Measurements from ENCODE around the gene CFAP46.
"Not testable (repeated sequence)": the region's sequence is repeated elsewhere in the genome, so short reads cannot be mapped to it uniquely, and the experiment has no call there.

The CFAP46 gene

DNA sequence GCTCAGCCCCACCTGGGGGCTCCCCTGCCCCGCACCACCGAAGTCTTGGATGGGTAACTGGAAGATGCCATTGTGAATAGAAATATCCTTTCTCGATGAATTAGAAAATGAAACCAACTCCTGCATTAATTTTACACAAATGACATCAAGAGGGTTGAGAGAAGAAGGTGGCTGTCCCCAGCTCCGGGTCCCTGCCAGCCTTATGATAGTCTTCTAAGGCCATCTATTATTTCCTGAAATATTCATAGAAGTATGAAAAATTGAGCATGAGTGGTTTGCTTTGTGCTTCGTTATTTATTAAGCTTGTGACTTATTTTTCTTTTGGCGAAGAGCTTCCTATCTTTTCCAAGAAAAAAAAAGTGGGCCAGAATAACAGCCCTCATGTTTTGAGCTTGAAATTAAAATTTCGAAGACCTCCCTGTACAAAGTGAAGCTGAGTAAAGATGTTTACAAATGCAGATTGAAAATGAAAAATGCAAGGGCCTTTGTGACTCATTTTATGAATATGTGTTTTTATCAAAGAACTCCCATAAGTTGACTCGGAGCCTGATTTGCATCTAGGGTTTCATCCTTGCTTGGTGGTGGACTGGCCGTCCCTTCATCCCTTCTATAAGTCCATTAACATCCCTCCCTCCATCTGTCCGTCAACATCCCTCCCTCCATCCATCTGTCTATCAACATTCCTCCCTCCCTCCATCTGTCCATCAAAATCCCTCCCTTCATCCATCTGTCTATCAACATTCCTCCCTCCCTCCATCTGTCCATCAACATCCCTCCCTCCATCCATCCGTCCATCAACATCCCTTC, 20.5 kb upstream of the CFAP46 start:
- DNase-seq (ENCODE audit: low read depth) = no peak

DNA sequence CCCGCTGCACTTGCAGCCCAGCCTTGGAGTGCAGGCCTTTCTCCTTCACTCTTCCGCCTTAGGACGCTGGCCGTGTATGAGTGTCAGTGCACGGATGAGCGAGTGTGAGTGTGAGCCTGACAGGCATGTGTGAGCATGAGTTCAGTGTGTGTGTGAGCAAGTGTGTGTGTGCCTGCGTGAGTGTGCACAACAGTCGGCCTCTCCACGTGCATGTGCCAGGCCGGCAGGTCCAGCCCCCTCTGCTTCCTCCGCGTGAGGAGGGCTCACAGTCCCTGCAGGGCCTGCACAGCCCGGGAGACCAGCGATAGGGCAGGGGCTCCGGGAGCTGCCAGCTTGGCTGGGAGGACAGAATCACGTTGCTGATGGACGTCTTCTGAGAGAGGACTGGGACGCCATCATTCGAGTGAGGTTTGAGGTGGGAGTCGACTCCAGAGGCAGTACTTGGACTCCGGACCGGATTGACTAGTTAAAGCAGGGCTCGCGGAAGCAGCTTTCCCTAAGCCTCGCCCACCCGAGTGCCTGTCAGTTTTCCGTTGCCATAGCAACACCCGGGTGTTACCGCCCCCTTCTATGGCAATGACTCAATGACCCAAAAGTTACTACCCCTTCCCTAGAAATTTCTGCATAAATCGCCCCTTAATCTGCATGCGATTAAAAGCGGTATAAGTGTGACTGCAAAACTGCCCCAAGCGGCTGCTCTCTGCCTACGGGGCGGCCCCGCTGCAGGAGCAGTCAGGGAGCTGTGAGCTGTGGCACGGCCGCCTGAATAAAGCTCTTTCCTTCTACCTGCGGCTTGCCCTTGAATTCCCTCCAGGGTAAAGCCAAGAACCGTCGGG, 19.6 kb upstream of the CFAP46 start:
- DNase-seq (ENCODE audit: low read depth) = peak; percentile 68

DNA sequence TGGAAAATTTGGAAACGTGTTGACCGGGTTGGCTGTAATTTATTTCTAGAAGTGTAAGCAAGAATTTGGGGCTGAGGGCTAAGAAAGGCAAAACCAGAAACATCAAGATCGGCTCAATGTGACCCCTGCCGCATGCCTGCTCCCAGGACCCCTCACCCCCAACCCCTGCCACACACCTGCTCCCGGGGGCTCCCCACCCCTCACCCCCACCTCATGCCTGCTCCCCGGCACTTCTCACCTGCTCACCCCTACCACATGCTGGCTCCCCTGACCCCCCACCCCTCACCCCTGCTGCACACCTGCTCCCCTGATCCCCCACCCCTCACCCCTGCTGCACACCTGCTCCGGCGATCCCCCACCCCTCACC, 19.0 kb upstream of the CFAP46 start:
- no peak for DNase-seq (ENCODE audit: low read depth)

DNA sequence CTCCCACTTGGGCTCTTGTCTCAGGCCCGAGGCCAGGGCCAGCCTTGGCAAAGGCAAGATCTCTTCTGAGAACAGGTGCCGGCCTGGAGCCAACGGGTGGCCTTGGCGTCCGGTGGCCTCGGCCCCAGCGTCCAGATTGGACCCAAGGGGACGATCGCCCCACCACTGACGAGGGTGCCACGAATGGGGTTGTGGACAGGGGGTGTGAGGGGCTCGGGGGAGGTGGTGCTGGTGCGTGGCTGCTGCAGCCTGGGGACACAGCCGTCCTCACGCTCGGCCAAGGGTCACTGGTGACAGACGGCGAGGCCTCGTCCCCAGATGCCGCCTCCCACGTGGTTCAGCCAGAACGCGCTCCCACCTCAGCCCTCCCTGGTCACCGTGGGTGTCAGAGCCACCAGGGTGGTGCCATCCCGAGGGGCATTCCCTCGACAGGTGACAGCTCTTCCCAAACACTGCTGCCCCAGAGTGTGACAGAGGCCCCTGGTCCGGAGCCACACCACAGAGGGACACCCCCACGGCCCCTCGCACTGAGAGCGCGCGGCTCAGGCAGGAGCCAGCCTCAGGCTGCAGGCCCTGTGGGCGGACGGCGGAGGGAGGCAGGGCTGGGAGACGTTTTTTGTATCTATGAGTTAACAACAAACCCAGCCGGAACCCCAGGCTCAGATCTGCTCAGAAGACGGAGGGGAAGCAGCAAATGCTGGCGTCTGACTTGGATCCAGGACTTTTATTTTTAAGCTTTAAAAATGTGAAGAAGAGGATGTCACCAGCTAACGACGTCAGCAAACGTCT, 18.5 kb upstream of the CFAP46 start:
- no peak for DNase-seq (ENCODE audit: low read depth)

DNA sequence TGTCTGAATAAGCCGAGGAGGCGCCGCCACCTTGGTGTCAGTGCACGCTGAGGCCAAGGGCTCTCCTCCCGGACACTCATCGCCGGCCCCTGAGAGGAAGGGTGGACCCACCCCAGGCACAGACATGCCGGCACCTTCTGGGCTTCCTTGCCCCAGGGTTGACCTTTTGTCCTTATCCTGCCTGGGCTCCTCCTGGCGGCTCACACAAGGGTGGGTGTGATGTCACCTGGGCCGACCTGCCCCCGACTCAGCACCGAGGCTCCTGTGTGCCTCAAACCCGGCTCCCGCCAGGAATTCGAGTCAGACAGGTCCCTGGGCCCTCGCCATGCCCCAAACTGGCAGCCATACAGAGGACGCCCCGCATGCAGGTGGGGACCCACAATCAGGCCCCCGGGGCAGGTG, 17.7 kb upstream of the CFAP46 start:
- DNase-seq (ENCODE audit: low read depth) = no peak

DNA sequence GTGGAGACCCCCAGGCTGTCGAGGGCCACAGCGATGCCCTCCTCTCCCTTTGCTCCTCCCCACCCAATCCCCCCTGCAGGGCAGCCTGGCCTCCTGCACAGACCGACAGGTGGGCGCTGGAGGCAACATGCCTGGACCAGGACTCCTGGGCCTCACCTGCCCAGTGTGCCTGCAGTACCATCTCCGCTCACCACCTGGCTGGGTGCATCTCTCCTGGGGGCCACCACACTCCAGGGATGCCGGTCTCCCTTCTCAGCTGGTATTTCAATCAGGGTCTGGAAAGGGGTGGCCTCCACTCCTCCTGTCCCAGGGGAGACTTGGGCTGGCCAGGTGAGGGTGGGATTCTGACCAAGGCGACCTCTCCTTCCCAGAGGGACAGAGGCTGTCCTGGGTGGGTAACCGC, 17.2 kb upstream of the CFAP46 start:
- DNase-seq (ENCODE audit: low read depth) = no peak

DNA sequence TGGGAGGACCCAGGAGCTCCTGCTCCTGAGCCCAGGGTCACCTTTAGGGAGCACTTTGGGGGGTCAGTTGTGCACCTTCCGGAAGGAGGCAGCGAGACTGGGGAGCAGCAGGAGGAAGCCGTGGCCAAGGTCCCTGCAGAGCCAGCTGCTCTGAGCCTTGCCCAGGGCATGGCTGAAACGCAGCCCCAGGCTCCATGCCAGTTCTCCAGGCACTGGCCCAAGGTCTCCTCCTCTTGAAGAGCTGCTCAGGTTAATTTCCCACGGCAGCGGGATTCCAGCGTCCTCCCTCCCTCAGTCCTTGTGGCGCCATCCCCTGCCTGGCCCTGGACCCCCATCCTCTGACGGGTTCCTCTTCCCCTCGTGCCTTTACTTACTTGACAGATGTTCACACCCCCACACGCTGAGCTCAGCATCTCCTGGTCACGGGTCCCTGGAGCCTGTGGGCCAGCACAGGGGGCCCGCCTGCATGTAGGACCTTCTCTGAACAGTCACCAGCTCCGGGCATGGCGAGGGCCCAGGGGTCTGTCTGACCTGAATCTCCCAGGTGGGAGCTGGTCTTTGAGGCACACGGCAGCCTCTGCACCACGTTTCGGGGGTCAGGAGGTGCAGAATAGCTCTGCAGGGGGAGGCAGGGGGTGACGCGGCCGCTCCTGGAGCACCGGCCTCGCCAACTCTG, 16.7 kb upstream of the CFAP46 start:
- DNase-seq (ENCODE audit: low read depth) = no peak

DNA sequence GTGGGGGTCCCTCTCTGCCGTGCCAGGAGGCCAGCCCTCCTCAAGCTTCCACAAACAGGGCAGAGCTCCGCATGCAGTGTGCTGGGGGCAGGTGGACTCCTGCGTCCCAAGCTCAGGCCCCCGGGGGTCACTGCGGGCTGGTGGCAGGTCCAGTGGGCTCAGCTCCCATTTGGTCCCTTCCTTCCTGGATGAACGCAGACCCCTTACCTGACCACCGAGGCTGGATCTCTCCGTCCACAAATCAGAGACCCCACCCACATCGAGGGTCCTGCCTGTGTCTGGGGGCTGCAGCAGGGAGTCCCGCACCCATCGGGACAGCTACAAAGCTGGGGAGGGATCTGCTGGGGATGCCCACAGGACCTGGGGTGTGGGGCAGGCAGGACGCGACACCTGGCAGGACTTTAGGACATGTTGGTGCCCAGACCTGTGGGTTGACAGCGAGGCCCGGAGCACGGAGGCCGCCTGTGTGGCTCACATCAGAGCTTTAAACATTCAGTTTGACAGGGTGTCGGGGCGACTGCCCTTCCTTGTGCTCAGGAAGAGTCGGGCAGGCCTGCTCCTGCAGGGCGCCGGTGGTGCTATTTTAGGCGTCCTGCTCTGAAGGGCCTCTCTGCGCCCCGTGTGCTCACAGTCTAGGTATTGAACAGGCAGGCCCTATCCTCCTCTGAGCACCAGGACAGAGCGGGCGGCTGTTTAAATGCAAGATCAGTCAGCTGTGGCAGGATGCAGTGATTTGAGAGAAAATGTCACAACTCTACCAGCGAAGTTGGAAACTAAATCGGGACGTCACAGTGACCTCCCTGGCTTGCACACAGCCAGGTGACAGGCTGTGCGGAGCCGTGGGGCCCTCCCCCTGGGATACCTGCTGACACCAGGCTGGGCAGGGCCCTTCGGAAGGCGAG, 15.9 kb upstream of the CFAP46 start:
- DNase-seq (ENCODE audit: low read depth) = no peak

DNA sequence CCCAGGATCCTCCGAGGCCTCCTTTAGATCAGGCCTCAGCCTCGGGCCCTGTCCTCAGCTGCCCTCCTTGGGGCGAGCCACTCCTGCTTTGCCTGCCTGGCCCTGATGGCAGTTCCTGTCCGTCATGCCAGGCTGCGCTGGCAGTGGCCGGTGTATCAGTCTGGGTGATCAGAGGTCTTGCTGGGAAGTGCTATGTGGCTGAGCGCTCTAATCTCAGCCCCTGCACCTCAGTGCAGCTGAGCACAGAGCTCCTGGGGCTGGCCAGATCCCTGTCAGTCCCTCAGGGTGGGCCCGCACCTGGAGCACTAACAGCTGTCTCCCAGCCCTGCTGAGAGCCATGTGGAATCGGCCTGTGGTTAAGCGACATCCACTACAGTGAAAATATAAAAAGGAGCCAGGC, 14.8 kb upstream of the CFAP46 start:
- no peak for DNase-seq (ENCODE audit: low read depth)

DNA sequence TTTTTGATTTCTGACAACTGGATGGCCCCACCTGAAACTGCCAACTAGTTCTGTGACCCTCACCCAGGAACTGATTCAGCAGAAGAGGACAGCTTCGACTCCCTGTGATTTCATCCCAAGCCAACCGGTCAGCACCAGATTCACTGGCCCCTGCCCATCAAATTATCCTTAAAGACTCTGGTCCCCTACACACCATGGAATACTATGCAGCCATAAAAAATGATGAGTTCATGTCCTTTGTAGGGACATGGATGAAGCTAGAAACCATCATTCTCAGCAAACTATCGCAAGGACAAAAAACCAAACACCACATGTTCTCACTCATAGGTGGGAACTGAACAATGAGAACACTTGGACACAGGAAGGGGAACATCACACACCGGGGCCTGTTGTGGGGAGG, 13.9 kb upstream of the CFAP46 start:
- DNase-seq (ENCODE audit: low read depth) = not testable (repeated sequence)

DNA sequence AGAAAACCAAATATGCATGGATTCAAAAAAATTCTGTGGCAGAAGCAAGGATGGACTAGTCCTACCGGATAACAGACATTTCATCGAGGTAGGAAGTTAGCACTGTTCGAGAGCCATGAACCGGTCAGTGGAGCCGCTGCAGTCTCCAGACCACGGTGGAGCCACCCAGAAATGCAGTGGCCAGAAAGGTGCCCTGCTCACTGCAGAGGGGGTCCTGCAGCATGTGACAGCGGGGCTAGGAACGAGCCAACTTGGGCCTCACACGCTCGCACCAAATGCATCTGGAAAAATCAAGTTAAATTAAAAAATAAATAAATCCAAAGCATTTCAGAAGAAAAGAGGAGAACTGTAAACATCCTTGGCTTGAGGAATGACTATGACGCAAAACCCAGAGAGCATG, 13.1 kb upstream of the CFAP46 start:
- DNase-seq (ENCODE audit: low read depth) = no peak

DNA sequence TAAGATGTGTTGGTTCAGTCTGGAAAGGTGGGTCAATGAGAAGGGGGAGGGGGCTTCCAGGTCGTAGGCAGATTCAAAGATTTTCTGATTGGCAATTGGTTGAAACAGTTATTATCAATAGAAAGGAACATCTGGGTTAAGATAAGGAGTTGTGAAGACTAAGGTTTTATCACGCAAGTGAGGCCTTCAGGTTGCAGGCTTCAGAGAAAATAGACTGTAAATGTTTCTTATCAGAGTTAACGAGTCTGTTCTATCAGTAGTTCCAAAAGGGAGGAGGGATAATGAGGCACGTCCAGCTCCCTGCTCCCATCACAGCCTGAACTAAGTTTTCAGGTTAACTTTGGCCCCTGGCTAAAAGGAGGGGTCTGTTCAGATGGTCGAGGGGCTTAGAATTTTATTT, 11.1 kb upstream of the CFAP46 start:
- no peak for DNase-seq (ENCODE audit: low read depth)

DNA sequence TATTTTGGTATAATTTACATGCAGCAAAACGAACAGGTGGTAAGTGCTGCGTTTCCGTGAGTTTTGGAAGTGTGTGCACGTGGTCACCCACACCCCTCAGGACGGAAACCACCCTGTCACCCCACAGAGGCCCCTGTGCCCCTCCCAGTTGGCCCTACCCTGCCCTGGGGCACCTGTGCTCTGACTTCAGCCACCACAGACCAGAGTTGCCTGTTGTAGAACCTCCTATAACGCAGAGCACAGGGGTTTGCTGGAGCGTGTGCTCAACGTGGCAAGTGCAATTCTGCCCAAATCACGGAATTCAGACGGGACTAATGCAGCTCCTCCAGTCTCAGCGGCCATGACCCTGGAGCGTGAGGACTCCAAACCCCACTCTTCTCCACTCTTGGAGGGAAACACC, 9.6 kb upstream of the CFAP46 start:
- no peak for DNase-seq (ENCODE audit: low read depth)

DNA sequence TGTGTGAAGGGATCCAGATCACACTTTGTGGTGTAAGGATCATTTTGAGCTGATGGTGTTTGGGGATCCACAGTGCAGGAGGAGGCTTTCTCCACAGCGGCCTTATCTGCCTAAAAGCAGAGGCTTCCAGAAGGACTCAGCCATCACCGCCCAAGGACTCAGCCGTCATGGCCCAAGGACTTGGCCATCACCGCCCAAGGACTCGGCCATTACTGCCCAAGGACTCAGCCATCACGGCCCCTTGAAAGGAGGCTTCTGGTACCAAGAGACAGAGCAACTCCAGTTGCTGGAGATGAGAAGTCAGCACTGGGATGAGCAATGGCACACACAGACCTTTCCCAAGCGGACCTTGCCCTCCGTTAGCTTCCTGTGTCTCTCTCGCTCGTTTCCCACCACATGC, 6.0 kb upstream of the CFAP46 start:
- DNase-seq (ENCODE audit: low read depth) = no peak

DNA sequence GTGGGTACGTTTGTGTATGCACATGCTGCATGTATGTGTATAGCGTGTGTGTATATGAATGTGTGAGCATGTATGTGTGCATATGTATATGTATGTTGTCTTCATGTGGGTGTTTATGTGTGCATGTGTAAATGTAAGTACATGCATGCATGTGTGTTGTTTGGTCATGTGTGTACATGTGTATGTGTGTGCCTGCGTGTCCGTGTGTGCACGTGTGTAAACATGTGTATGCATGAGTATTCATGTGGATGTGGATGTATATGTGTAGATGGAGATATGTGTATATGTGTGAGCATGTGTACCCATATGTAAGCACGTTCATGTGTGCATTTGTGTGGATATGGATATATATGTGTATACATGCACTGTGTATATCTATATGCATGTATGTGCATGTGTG, 5.5 kb upstream of the CFAP46 start:
- no peak for DNase-seq (ENCODE audit: low read depth)

DNA sequence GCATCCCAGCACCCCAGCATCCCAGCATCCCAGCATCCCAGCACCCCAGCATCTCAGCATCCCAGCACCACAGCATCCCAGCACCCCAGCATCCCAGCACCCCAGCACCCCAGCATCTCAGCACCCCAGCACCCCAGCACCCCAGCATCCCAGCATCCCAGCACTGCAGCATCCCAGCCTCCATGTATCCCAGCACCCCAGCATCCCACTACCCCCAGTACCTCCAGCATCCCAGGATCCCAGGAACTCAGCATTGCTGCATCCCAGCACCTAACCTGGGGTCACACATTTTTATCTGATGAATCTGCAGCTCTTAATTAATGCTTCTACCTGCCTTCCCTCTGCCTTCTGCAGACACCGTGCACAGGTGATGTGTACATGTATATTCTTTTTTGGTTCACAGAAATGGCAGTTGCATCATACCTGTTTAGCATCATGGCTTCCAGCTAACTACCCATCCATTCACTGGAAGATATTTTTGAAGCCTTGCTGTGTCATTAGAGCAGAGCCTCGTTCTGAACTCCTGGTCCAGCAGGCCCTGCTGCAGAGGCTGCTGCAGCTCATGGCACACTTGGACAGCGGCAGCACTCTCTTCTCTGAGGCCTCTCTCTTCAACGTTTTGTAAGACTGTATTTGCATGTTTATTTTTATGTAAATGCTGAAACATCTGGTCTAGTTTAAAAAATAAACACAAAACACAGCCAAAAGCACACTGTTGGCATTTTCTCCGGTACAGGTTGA, 4.6 kb upstream of the CFAP46 start:
- DNase-seq (ENCODE audit: low read depth) = no peak

DNA sequence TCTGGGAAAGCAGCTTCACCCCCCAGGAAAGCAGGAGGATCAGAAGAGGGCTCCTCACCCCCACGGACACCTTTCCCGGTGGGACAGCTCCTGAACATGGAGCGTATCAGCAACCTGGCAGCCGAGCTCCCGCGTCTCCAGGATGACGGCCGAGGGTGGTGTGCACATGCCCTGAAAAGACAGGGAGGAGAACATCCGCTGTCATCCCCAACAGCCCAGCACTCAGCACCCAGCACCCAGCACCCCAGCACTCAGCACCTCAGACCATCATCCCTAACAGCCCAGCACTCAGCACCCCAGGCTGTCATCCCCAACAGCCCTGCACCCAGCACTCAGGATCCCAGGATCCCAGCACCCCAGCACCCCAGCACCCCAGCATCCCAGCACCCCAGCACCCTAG, 3.9 kb upstream of the CFAP46 start:
- no peak for DNase-seq (ENCODE audit: low read depth)

DNA sequence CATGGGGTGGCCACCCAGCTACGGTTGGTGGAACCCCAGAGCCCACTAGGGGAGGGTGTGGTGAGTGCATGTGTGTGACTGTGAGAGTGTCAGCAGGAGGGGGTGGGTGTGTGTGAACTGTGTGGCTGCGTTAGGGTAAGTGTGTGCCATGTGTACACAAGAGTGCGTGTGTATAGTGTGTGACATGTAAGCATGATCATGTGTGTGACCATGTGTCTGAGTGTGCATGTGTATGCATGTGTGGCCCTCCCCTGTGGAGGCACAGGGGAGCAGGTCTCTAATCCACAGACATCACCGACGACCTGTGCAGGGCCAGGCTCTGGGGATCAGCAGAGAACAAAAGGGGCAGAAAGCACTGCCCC, 3.5 kb upstream of the CFAP46 start:
- no peak for DNase-seq (ENCODE audit: low read depth)

DNA sequence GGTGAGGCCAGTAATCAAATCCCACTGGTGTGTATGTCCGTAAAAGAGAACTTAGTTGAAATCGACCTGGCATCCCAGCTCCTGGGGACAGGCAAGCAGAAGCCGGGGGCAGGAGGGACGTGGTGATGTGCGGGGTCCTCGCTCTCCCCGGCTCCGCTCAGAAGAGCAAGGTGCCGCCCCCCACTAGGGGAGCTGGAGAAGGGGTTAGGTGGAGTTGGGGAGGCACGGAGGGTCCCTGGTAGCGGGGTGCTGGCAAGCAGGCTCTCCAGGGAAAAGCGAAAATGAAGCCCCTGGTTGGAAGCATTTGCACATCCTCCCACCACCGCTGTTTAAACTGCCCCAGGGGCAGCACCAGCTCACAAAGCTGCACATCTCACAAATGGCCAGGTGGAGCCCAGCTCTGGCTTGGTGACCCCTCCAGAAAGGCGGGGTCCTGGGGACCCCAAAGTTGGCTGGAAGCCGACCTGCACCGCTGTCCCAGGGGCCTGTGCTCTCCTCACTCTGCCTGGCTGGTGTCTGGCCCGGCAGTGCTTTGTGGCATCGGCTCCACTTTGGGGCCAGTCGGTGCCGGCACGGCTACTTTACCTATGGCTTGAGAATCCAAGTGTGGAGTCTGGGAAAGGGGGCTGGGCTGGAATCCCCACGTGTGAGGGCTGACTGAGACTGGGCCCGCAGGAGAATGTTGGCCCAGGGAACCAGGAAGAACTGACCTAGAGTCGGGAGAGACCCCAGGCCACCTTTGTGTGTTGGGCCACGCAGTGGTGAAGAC, 2.9 kb upstream of the CFAP46 start:
- no peak for DNase-seq (ENCODE audit: low read depth)

DNA sequence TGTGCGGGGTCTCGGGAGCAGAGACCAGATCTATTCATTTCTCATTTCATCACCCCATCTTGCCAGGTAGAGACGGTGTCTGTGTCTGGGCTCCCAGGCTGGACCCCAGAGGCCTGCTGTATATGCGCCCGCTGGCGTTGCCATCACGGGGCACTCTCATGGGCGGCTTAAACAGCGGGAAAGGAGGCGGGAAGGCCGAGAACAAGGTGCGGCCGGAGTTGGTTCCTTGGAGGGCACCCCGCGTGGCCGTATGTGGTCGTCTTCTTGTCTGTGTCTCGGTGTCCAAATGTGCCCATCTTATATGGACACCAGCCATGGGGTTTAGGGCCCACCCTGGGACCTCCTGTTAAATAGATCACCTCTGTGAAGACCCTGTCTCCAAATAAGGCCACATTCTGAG, 2.1 kb upstream of the CFAP46 start:
- no peak for DNase-seq (ENCODE audit: low read depth)

Data from fibroblast of the conjunctiva (primary cell).